ENCODE results near the gene ANKRD28.
"Not testable (repeated sequence)": the region's sequence is repeated elsewhere in the genome, so short reads cannot be mapped to it uniquely, and the experiment has no call there.

The ANKRD28 gene

GRCh38 chr3:15745896-15746295, 51.9 kb downstream of the ANKRD28 start:
- H3K4me3 ChIP-seq (ENCODE audit: low read depth in 1 of 2, low read length in 2 of 2); H3K36me3 ChIP-seq (ENCODE audit: control insufficient read depth in 1 of 2, insufficient read depth in 2 of 2, low read length in 2 of 2); H3K27me3 ChIP-seq (ENCODE audit: low read depth, low read length); H3K9me3 ChIP-seq (ENCODE audit: control insufficient read depth in 1 of 2, low read length in 2 of 2); H3K4me1 ChIP-seq (ENCODE audit: control insufficient read depth in 1 of 2, insufficient read depth in 2 of 2, low read length in 2 of 2); H3K27ac ChIP-seq (ENCODE audit: low read length): not testable (repeated sequence)

GRCh38 chr3:15744176-15744575, 53.6 kb downstream of the ANKRD28 start:
- H3K4me3 ChIP-seq (ENCODE audit: low read depth in 1 of 2, low read length in 2 of 2) = no peak overlapping the region

GRCh38 chr3:15743587-15744009, 54.2 kb downstream of the ANKRD28 start:
- Histone ChIP-seq H3K4me3 (ENCODE audit: low read depth in 1 of 2, low read length in 2 of 2) (no peak overlapping the region), H3K36me3 (ENCODE audit: control insufficient read depth in 1 of 2, insufficient read depth in 2 of 2, low read length in 2 of 2) (peaks cover 0 to 16% of the 10 kb centered on the region in 2 donors), H3K27ac (ENCODE audit: low read length) (no peak overlapping the region), H3K4me1 (ENCODE audit: control insufficient read depth in 1 of 2, insufficient read depth in 2 of 2, low read length in 2 of 2) (no peaks in the 10 kb centered on the region), H3K9me3 (ENCODE audit: control insufficient read depth in 1 of 2, low read length in 2 of 2) (peaks cover 0 to 3% of the 10 kb centered on the region in 2 donors), H3K27me3 (ENCODE audit: low read depth, low read length) (no peaks in the 10 kb centered on the region)

More at GRCh38 chr3:15744176-15744575, 53.6 kb downstream of the ANKRD28 start:
- Histone ChIP-seq H3K36me3 (ENCODE audit: control insufficient read depth in 1 of 2, insufficient read depth in 2 of 2, low read length in 2 of 2) (peaks cover 0 to 16% of the 10 kb centered on the region in 2 donors), H3K27me3 (ENCODE audit: low read depth, low read length) (no peaks in the 10 kb centered on the region), H3K27ac (ENCODE audit: low read length) (no peak overlapping the region), H3K9me3 (ENCODE audit: control insufficient read depth in 1 of 2, low read length in 2 of 2) (no peaks in the 10 kb centered on the region), H3K4me1 (ENCODE audit: control insufficient read depth in 1 of 2, insufficient read depth in 2 of 2, low read length in 2 of 2) (no peaks in the 10 kb centered on the region)

GRCh38 chr3:15742236-15742635, 55.5 kb downstream of the ANKRD28 start:
- H3K27me3 ChIP-seq (ENCODE audit: low read depth, low read length); H3K4me3 ChIP-seq (ENCODE audit: low read depth in 1 of 2, low read length in 2 of 2); H3K9me3 ChIP-seq (ENCODE audit: control insufficient read depth in 1 of 2, low read length in 2 of 2); H3K4me1 ChIP-seq (ENCODE audit: control insufficient read depth in 1 of 2, insufficient read depth in 2 of 2, low read length in 2 of 2); H3K27ac ChIP-seq (ENCODE audit: low read length): not testable (repeated sequence)
- peaks cover 0 to 11% of the 10 kb centered on the region in 2 donors for H3K36me3 ChIP-seq (ENCODE audit: control insufficient read depth in 1 of 2, insufficient read depth in 2 of 2, low read length in 2 of 2)

- not testable (repeated sequence) for H3K4me1 ChIP-seq (ENCODE audit: control insufficient read depth in 1 of 2, insufficient read depth in 2 of 2, low read length in 2 of 2); H3K4me3 ChIP-seq (ENCODE audit: low read depth in 1 of 2, low read length in 2 of 2); H3K9me3 ChIP-seq (ENCODE audit: control insufficient read depth in 1 of 2, low read length in 2 of 2); H3K27me3 ChIP-seq (ENCODE audit: low read depth, low read length); H3K27ac ChIP-seq (ENCODE audit: low read length)
- H3K36me3 ChIP-seq (ENCODE audit: control insufficient read depth in 1 of 2, insufficient read depth in 2 of 2, low read length in 2 of 2) = peaks cover 0 to 20% of the 10 kb centered on the region in 2 donors
Measured at GRCh38 chr3:15738616-15739005, 59.2 kb downstream of the ANKRD28 start.

- no peak overlapping the region for H3K27ac ChIP-seq (ENCODE audit: low read length)
- H3K4me1 ChIP-seq (ENCODE audit: control insufficient read depth in 1 of 2, insufficient read depth in 2 of 2, low read length in 2 of 2) = no peaks in the 10 kb centered on the region
- peaks cover 12 to 14% of the 10 kb centered on the region in 2 donors for H3K36me3 ChIP-seq (ENCODE audit: control insufficient read depth in 1 of 2, insufficient read depth in 2 of 2, low read length in 2 of 2)
- H3K27me3 ChIP-seq (ENCODE audit: low read depth, low read length) = no peaks in the 10 kb centered on the region
- H3K9me3 ChIP-seq (ENCODE audit: control insufficient read depth in 1 of 2, low read length in 2 of 2) = no peaks in the 10 kb centered on the region
- no peak overlapping the region for H3K4me3 ChIP-seq (ENCODE audit: low read depth in 1 of 2, low read length in 2 of 2)
Measured at GRCh38 chr3:15731024-15731423, 66.8 kb downstream of the ANKRD28 start.

- H3K9me3 ChIP-seq (ENCODE audit: control insufficient read depth in 1 of 2, low read length in 2 of 2) = no peaks in the 10 kb centered on the region
- H3K4me3 ChIP-seq (ENCODE audit: low read depth in 1 of 2, low read length in 2 of 2) = no peak overlapping the region
- peaks cover 14 to 18% of the 10 kb centered on the region in 2 donors for H3K36me3 ChIP-seq (ENCODE audit: control insufficient read depth in 1 of 2, insufficient read depth in 2 of 2, low read length in 2 of 2)
- no peaks in the 10 kb centered on the region for H3K4me1 ChIP-seq (ENCODE audit: control insufficient read depth in 1 of 2, insufficient read depth in 2 of 2, low read length in 2 of 2)
- H3K27me3 ChIP-seq (ENCODE audit: low read depth, low read length) = no peaks in the 10 kb centered on the region
- no peak overlapping the region for H3K27ac ChIP-seq (ENCODE audit: low read length)
Measured at GRCh38 chr3:15728766-15729165, 69.0 kb downstream of the ANKRD28 start.

GRCh38 chr3:15726881-15727280, 70.9 kb downstream of the ANKRD28 start:
- Histone ChIP-seq H3K4me3 (ENCODE audit: low read depth in 1 of 2, low read length in 2 of 2) (no peak overlapping the region), H3K27me3 (ENCODE audit: low read depth, low read length) (no peaks in the 10 kb centered on the region), H3K27ac (ENCODE audit: low read length) (no peak overlapping the region), H3K4me1 (ENCODE audit: control insufficient read depth in 1 of 2, insufficient read depth in 2 of 2, low read length in 2 of 2) (no peaks in the 10 kb centered on the region), H3K9me3 (ENCODE audit: control insufficient read depth in 1 of 2, low read length in 2 of 2) (no peaks in the 10 kb centered on the region), H3K36me3 (ENCODE audit: control insufficient read depth in 1 of 2, insufficient read depth in 2 of 2, low read length in 2 of 2) (peaks cover 13 to 26% of the 10 kb centered on the region in 2 donors)

- Histone ChIP-seq H3K4me3 (ENCODE audit: low read depth in 1 of 2, low read length in 2 of 2) (no peak overlapping the region), H3K4me1 (ENCODE audit: control insufficient read depth in 1 of 2, insufficient read depth in 2 of 2, low read length in 2 of 2) (no peaks in the 10 kb centered on the region), H3K9me3 (ENCODE audit: control insufficient read depth in 1 of 2, low read length in 2 of 2) (no peaks in the 10 kb centered on the region), H3K36me3 (ENCODE audit: control insufficient read depth in 1 of 2, insufficient read depth in 2 of 2, low read length in 2 of 2) (peaks cover 17 to 23% of the 10 kb centered on the region in 2 donors), H3K27me3 (ENCODE audit: low read depth, low read length) (no peaks in the 10 kb centered on the region), H3K27ac (ENCODE audit: low read length) (no peak overlapping the region)
Measured at GRCh38 chr3:15726043-15726442, 71.7 kb downstream of the ANKRD28 start.

GRCh38 chr3:15724446-15724845, 73.3 kb downstream of the ANKRD28 start:
- Histone ChIP-seq H3K9me3 (ENCODE audit: control insufficient read depth in 1 of 2, low read length in 2 of 2) (no peaks in the 10 kb centered on the region), H3K36me3 (ENCODE audit: control insufficient read depth in 1 of 2, insufficient read depth in 2 of 2, low read length in 2 of 2) (peaks cover 17 to 32% of the 10 kb centered on the region in 2 donors), H3K27ac (ENCODE audit: low read length) (no peak overlapping the region), H3K4me1 (ENCODE audit: control insufficient read depth in 1 of 2, insufficient read depth in 2 of 2, low read length in 2 of 2) (no peaks in the 10 kb centered on the region), H3K4me3 (ENCODE audit: low read depth in 1 of 2, low read length in 2 of 2) (no peak overlapping the region), H3K27me3 (ENCODE audit: low read depth, low read length) (no peaks in the 10 kb centered on the region)

- Histone ChIP-seq H3K27ac (ENCODE audit: low read length) (no peak overlapping the region), H3K36me3 (ENCODE audit: control insufficient read depth in 1 of 2, insufficient read depth in 2 of 2, low read length in 2 of 2) (peaks cover 17 to 36% of the 10 kb centered on the region in 2 donors), H3K4me3 (ENCODE audit: low read depth in 1 of 2, low read length in 2 of 2) (no peak overlapping the region)
Measured at GRCh38 chr3:15723624-15723884, 74.2 kb downstream of the ANKRD28 start.

GRCh38 chr3:15722877-15723623, 74.7 kb downstream of the ANKRD28 start:
- H3K27ac ChIP-seq (ENCODE audit: low read length) = no peak overlapping the region
- H3K4me3 ChIP-seq (ENCODE audit: low read depth in 1 of 2, low read length in 2 of 2) = no peak overlapping the region
- H3K4me1 ChIP-seq (ENCODE audit: control insufficient read depth in 1 of 2, insufficient read depth in 2 of 2, low read length in 2 of 2) = no peaks in the 10 kb centered on the region
- H3K36me3 ChIP-seq (ENCODE audit: control insufficient read depth in 1 of 2, insufficient read depth in 2 of 2, low read length in 2 of 2) = peaks cover 17 to 36% of the 10 kb centered on the region in 2 donors
- no peaks in the 10 kb centered on the region for H3K27me3 ChIP-seq (ENCODE audit: low read depth, low read length)
- H3K9me3 ChIP-seq (ENCODE audit: control insufficient read depth in 1 of 2, low read length in 2 of 2) = no peaks in the 10 kb centered on the region

More at GRCh38 chr3:15723624-15723884, 74.2 kb downstream of the ANKRD28 start:
- Histone ChIP-seq H3K4me1 (ENCODE audit: control insufficient read depth in 1 of 2, insufficient read depth in 2 of 2, low read length in 2 of 2) (no peaks in the 10 kb centered on the region), H3K27me3 (ENCODE audit: low read depth, low read length) (no peaks in the 10 kb centered on the region), H3K9me3 (ENCODE audit: control insufficient read depth in 1 of 2, low read length in 2 of 2) (no peaks in the 10 kb centered on the region)

Measured in muscle layer of duodenum (tissue), 2 donors.